HG02970 (cell line): ENCODE results near the gene PGAP6.
"Not testable (repeated sequence)": the region's sequence is repeated elsewhere in the genome, so short reads cannot be mapped to it uniquely, and the experiment has no call there.

ENCODE experiments used
- ATAC-seq: cut with Tn5 transposase; IDR thresholded peaks from one replicate; pipeline ENCODE4 v1.9.1; 2021; ENCODE audit warnings: mild to moderate bottlenecking, moderate library complexity, moderate number of reproducible peaks; ENCODE audit not compliant: unreplicated experiment, low FRiP score

The PGAP6 gene

DNA sequence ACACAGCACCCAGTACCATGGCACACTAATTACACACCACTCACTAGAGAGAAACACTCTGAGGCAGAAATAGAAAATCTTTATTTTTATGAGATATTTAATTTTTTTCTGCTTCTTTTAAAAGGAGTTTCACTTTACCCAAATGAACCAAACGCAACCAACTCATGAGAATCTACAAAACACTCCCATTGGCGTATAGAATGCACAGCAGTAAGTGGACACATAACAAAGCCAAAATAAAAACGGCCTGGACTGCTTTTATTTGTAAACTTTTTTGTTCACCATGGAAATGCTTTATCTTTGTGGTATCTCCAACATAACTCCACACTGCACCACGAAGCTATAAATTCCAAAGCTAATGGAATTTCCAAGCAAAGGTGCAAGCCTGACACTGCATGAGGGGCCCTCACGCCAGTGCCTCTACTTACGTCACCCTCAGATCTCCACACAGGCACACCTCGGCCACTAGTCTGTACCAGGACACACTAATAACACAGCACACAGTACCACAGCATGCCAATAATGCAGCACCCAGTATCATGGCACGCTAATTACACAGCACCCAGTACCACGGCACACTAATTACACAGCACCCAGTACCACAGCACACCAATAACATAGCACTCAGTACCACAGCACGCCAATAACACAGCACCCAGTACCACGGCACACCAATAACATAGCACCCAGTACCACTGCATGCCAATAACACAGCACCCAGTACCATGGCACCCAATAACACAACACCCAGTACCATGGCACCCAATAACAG lies 46.7 kb downstream of the PGAP6 start:
- ATAC-seq, result not testable (repeated sequence)

- ATAC-seq, result not testable (repeated sequence)
These were observed 47.5 kb downstream of the PGAP6 start for GRCh38 chr16:334164-334832.

GRCh38 chr16:333406-334094 lies 48.2 kb downstream of the PGAP6 start:
- ATAC-seq, result no peak

DNA sequence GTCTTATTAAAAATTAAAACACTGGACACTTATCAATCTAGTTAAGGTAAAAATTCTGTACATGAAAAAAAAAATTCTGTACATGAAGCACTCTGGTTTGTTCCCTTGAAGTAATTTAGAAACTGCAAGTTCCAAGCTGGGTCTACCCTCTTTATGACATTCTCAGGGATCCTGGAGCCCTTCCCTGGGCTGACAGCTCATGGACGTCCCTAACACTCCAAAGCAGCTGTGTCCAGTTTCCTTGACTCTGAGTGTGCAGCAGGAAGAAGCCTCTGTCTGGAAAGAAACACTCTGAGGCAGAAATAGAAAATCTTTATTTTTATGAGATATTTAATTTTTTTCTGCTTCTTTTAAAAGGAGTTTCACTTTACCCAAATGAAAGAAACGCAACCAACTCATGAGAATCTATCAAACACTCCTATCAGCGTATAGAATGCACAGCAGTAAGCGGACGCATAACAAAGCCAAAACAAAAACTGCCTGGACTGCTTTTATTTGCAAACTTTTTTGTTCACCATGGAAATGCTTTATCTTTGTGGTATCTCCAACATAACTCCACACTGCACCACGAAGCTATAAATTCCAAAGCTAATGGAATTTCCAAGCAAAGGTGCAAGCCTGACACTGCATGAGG lies 50.5 kb downstream of the PGAP6 start:
- ATAC-seq, result not testable (repeated sequence)

DNA sequence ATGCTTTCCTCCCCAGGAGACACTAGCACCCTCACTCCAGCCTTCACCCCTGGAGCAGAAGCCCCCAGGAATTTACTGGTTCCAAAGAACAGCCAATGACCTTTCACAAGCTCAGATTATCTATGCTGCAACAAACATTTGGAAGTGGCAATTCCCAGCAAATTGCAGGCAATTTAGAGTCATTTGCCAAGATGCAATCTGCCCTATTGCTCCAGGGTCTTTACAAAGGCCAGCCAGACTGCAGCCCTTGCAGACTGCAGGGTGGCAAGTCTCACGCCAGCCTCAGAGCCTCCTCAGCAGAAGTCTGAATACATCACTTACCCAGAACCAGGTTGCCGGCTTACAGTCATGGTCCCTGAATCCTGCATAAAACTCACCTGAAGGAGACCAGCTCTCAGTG lies 51.0 kb downstream of the PGAP6 start:
- ATAC-seq, result no peak

GRCh38 chr16:325375-326145 lies 56.2 kb downstream of the PGAP6 start:
- ATAC-seq, result no peak

- ATAC-seq, result no peak
These were observed 57.1 kb downstream of the PGAP6 start for GRCh38 chr16:324451-325334.

- ATAC-seq, result no peak
These were observed 57.7 kb downstream of the PGAP6 start for GRCh38 chr16:324201-324450.

GRCh38 chr16:322476-323143 lies 59.2 kb downstream of the PGAP6 start:
- ATAC-seq, result no peak

DNA sequence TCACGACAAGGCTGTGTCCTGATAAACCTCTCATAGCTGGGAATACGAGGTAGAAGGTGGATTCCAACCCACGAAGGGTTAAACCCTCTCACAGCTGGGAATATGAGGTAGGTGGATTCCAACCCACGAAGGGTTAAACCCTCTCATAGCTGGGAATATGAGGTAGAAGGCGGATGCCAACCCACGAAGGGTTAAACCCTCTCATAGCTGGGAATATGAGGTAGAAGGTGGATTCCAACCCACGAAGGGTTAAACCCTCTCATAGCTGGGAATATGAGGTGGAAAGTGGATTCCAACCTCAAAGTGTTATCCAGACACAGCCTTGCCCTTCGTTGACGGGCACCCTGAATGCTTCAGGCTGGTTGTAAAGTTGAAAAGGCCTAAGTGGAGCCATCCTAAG lies 60.2 kb downstream of the PGAP6 start:
- no peak for ATAC-seq
